HepG2 (cell line): Measurements from ENCODE around the gene C1QTNF12.

Experiments used
- ATAD3A ChIP-seq: sonication (generic); formaldehyde crosslinking; IDR thresholded peaks from 2 replicates; pipeline ENCODE4 v1.4.0; 2020; ENCODE audit warnings: missing genetic modification reagents
- CHD2 ChIP-seq: IDR thresholded peaks from 2 replicates; pipeline ENCODE4 v1.6.1; 2011; ENCODE audit warnings: low read depth, low read length, improper control_type of control experiment
- CREB1 ChIP-seq, 2 experiments: fragments of 450-650 bp in 1 of 2; IDR thresholded peaks; 2 replicates each; pipeline ENCODE4 v1.6.1; 2016 to 2017; ENCODE audit warnings: control low read depth in 1 of 2, mild to moderate bottlenecking in 1 of 2, missing compliant biosample characterization in 1 of 2, missing genetic modification characterization in 1 of 2
- POLR2A ChIP-seq, 2 experiments: IDR thresholded peaks; 2 replicates each; pipeline ENCODE4 v1.6.1; 2011; ENCODE audit warnings: low read depth in 2 of 2, low read length in 2 of 2, mild to moderate bottlenecking in 1 of 2, moderate library complexity in 1 of 2; ENCODE audit not compliant: insufficient read depth in 1 of 2
- SALL2 ChIP-seq: sonication (generic); formaldehyde crosslinking; IDR thresholded peaks from 2 replicates; pipeline ENCODE4 v1.8.1; 2023; ENCODE audit warnings: mild to moderate bottlenecking, missing genetic modification reagents, inconsistent platforms
- SATB2 ChIP-seq: sonication (generic); formaldehyde crosslinking; IDR thresholded peaks from 2 replicates; pipeline ENCODE4 v1.5.0; 2020; ENCODE audit warnings: missing genetic modification reagents
- ZKSCAN8 ChIP-seq: IDR thresholded peaks from 2 replicates; pipeline ENCODE4 v1.6.1; 2016; ENCODE audit warnings: borderline replicate concordance, missing genetic modification reagents, missing compliant biosample characterization
- TF ChIP-seq, protein P1 (sequence below): sonication (generic); formaldehyde crosslinking; IDR thresholded peaks from 2 replicates; pipeline ENCODE4 v1.4.0; 2020; ENCODE audit warnings: missing genetic modification reagents, borderline replicate concordance
- TF ChIP-seq, protein P2 (sequence below): sonication (generic); formaldehyde crosslinking; IDR thresholded peaks from 2 replicates; pipeline ENCODE4 v1.4.0; 2020; ENCODE audit warnings: missing genetic modification reagents

DNA sequence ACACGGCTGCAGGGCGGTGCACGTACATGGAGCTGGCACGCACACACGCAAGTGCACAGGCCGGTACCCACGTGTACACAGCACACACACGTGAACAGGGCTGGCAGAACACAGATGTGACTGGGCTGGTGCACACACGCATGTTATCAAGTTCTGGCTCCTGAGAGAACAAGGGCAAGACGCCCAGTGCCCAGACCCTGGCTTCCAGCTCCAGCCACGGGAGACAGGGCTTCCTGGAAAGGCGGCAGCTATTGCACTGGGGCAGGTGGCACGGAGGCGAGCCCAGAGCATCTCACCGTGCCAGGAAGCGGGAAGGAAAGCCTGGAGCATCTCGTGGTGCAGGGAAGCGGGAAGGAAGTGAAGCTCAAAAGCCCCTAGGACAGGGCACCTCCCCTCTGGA is 20.6 kb downstream of the C1QTNF12 start:
- TF ChIP-seq CREB1 (IDR thresholded peaks at IDR 0.05) (no peak), CREB1 (CRISPR knock-in tag; IDR thresholded peaks at IDR 0.05) (no peak), SALL2 (no peak), SATB2 (CRISPR knock-in tag) (no peak), ZKSCAN8 (no peak), CHD2 (no peak), ATAD3A (CRISPR knock-in tag) (no peak), POLR2A (IDR thresholded peaks at IDR 0.05; ENCODE audit: insufficient read depth in 1 of 2, low read depth in 2 of 2, low read length in 2 of 2) (no peak)
- TF ChIP-seq, protein P1, sequence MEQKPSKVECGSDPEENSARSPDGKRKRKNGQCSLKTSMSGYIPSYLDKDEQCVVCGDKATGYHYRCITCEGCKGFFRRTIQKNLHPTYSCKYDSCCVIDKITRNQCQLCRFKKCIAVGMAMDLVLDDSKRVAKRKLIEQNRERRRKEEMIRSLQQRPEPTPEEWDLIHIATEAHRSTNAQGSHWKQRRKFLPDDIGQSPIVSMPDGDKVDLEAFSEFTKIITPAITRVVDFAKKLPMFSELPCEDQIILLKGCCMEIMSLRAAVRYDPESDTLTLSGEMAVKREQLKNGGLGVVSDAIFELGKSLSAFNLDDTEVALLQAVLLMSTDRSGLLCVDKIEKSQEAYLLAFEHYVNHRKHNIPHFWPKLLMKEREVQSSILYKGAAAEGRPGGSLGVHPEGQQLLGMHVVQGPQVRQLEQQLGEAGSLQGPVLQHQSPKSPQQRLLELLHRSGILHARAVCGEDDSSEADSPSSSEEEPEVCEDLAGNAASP (CRISPR knock-in tag): no peak
- TF ChIP-seq, protein P2, sequence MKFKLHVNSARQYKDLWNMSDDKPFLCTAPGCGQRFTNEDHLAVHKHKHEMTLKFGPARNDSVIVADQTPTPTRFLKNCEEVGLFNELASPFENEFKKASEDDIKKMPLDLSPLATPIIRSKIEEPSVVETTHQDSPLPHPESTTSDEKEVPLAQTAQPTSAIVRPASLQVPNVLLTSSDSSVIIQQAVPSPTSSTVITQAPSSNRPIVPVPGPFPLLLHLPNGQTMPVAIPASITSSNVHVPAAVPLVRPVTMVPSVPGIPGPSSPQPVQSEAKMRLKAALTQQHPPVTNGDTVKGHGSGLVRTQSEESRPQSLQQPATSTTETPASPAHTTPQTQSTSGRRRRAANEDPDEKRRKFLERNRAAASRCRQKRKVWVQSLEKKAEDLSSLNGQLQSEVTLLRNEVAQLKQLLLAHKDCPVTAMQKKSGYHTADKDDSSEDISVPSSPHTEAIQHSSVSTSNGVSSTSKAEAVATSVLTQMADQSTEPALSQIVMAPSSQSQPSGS (CRISPR knock-in tag): no peak
